ENCODE results near the gene PLPP2. TPM values are rescaled to one million over a fixed set of nuclear protein-coding genes. Genes with fewer than 3 reads are reported as not detected.

PLPP2 gene
- 1 to 10 TPM in 4 of 9 donors, under 1 TPM in 5; 0.09 to 4.1 (median 1.00) TPM for total RNA-seq
- under 1 TPM; 0.54 to 0.99 TPM for polyA plus RNA-seq
- long read RNA-seq, donor 1: 0 reads
- long read RNA-seq, donor 2, partial matches to known transcripts: 0 of 4 reads
- long read RNA-seq, donor 2, other reads (novel, unspliced or antisense): 0 of 4 reads
- long read RNA-seq, donor 3: 0 reads

DNA sequence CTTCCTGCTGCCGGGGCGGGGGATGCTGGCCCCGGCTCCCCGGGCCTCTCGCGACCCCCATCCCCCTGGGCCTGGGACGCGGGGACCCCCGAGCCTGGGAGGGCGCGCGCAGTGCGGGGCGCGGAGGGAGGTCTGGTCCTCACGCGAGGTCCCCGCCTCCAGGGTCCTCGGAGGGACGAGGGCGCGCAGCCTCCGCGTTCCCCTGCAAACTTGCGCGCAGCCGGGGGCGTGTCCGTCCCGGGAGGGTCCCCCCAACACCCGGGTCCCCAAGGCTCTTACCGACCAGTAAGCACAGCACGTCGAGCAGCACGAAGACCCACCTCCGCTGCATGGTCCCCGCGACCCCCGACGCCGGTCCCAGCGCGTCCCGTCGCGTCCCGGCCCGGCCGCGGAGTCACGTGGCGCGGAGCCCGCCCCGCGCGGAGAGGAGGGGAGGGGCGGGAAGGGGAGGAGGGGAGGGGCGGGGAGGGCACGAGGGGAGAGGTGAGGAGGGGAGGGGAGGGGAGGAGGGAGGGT, at the start of gene PLPP2:
Gene PLPP2 (minus strand): TSS at position 398 of the 516 bp plus-strand sequence. CDS start 67 bp downstream, at position 331.
- 2 to 12% (median 3%) methylated on average over 13 to 53 of the region's 60 CpGs; no CpG with 5 or more reads in 1 of the 4 donors for WGBS, 4 donors
- H3K36me3 ChIP-seq: no peaks in the 10 kb centered on the region
- H3K27ac ChIP-seq: peak within 1 kb of the TSS in 3 of 12 donors; percentile 9 to 33 (median 28)
- H3K4me1 ChIP-seq: peaks cover 0 to 36% (median 26%) of the 10 kb centered on the region in 12 donors
- H3K4me3 ChIP-seq: peak within 1 kb of the TSS; percentile 16 to 51 (median 42)
- DNase-seq (peak in 1 of 5 donors; percentile 46), ATAC-seq (no peak)
- H3K9me3 ChIP-seq: no peaks in the 10 kb centered on the region
- intact Hi-C loops (cut with DNase I): loop anchor here in 1 of 10 donors (10.0 kb wide), 1 partner anchor 194 kb away; no protein-coding TSS in a partner anchor
- TF ChIP-seq POLR2A (IDR thresholded peaks at IDR 0.05): no peak
- TF ChIP-seq, protein P1, sequence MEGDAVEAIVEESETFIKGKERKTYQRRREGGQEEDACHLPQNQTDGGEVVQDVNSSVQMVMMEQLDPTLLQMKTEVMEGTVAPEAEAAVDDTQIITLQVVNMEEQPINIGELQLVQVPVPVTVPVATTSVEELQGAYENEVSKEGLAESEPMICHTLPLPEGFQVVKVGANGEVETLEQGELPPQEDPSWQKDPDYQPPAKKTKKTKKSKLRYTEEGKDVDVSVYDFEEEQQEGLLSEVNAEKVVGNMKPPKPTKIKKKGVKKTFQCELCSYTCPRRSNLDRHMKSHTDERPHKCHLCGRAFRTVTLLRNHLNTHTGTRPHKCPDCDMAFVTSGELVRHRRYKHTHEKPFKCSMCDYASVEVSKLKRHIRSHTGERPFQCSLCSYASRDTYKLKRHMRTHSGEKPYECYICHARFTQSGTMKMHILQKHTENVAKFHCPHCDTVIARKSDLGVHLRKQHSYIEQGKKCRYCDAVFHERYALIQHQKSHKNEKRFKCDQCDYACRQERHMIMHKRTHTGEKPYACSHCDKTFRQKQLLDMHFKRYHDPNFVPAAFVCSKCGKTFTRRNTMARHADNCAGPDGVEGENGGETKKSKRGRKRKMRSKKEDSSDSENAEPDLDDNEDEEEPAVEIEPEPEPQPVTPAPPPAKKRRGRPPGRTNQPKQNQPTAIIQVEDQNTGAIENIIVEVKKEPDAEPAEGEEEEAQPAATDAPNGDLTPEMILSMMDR (IDR thresholded peaks at IDR 0.05): no peak
- H3K27me3 ChIP-seq: peaks cover 23 to 55% (median 43%) of the 10 kb centered on the region in 9 donors

DNA sequence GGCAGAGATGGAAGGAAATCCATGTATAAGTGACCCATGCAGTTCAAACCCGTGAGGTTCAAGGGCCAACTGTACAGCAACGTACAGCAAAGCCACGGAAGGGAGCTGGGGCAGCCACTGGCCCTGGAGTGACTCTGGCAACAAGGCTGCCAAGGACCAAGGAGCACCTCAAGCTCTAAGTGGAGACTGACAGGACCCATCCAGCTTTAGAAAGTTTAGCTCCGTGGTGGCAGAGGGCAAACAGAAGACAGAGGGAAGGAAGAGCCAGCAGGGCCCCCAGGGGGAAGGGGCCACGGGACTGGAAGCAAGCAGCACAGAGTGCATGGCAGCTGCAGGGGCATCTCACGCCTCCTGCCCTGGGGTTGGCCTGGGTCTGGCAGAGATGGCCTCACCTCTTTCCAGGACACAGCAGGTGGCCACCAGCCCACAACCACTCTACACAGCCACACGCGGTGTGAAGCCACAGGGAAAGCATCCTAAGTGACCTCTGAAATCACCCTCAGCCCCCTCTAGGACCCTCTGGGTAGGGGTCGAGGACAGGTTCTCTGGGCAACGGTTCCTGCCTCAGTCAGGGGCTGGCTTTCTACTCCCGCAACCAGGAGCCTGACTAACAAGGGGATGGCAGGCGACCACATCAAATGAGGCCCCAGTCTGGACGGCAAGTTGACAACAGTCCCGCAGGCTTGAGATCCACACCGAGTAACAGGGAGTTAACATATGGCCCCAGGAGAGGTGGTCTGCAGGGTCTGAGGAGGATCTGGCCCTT, 49.6 kb upstream of the PLPP2 start:
- peaks cover 0 to 5% (median 0%) of the 10 kb centered on the region in 9 donors for H3K36me3 ChIP-seq
- intact Hi-C loops (cut with DNase I): no loop called here
- H3K27me3 ChIP-seq: no peaks in the 10 kb centered on the region
- 72 to 85% (median 78%) methylated on average over 15 of the region's 15 CpGs for WGBS, 4 donors
- H3K4me1 ChIP-seq: peaks cover 0 to 51% (median 34%) of the 10 kb centered on the region in 12 donors
- no peak for DNase-seq
- H3K4me3 ChIP-seq: peak overlapping the region in 10 of 12 donors; percentile 8 to 98 (median 74)
- no peak for TF ChIP-seq POLR2A (IDR thresholded peaks at IDR 0.05)
- ATAC-seq: no peak
- H3K27ac ChIP-seq: peak overlapping the region in 10 of 12 donors; percentile 3 to 90 (median 86)
- no peaks in the 10 kb centered on the region for H3K9me3 ChIP-seq

DNA sequence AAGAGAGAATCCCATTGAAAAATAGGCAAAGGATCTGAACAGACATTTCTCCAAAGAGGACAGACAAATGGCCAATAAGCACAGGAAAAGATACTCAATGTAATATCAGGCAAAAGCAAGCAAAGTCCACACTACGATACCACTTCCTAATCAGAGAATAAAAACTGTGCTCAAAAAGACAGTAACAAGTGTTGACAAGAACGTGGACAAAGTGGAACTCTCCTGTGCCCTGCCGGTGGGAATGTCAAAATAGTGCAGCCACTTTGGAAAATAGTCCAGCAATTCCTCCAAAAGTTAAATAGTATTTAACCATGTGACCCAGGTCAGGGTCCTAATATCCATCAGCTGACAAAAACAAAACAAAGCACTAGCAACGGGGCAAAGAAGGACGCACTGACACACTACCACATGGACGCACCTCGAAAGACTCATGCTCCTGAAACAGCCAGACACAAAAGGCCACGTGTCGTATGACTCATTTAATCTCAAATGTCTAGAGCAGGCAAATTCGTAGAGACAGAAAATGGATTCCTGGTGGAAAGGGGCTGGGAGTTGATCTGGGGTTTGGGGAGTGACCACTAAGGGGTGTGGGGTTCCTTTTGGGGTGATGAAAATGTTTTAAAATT, 48.2 kb upstream of the PLPP2 start:
- DNase-seq (no peak), ATAC-seq (no peak)
- H3K9me3 ChIP-seq: no peaks in the 10 kb centered on the region
- TF ChIP-seq, protein P1 (IDR thresholded peaks at IDR 0.05): no peak
- no peak for TF ChIP-seq POLR2A (IDR thresholded peaks at IDR 0.05)
- H3K4me1 ChIP-seq: peaks cover 0 to 46% (median 32%) of the 10 kb centered on the region in 12 donors
- no peak overlapping the region for H3K27ac ChIP-seq
- 91 to 97% (median 93%) methylated on average over 10 of the region's 10 CpGs for WGBS, 4 donors
- H3K36me3 ChIP-seq: peaks cover 0 to 17% (median 7%) of the 10 kb centered on the region in 9 donors
- intact Hi-C loops (cut with DNase I): no loop called here
- no peak overlapping the region for H3K4me3 ChIP-seq
- no peaks in the 10 kb centered on the region for H3K27me3 ChIP-seq

DNA sequence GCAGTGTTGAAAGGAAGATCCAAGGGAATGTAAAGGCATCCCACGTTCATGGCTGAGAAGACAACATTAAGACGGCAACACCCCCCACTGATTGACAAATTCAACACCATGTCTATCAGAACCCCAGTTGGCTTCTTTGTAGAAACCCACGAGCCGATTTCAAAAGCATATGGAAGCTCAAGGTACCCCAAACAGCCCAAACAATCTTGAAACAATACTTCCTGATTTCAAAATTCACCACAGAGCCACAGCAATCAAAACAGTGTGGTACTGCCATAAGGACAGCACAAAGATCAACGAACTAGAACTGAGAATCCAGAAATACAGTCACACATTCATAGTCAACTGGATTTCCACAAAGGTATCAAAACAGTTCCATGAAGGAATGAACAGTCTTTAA, 47.2 kb upstream of the PLPP2 start:
- H3K4me1 ChIP-seq: peaks cover 0 to 41% (median 28%) of the 10 kb centered on the region in 12 donors
- H3K4me3 ChIP-seq: no peak overlapping the region
- 87 to 91% (median 90%) methylated on average over 5 of the region's 5 CpGs for WGBS, 4 donors
- H3K36me3 ChIP-seq: peaks cover 0 to 23% (median 13%) of the 10 kb centered on the region in 9 donors
- ATAC-seq (no peak), DNase-seq (no peak)
- TF ChIP-seq, protein P1 (IDR thresholded peaks at IDR 0.05): no peak
- no peak for TF ChIP-seq POLR2A (IDR thresholded peaks at IDR 0.05)
- H3K27ac ChIP-seq: no peak overlapping the region
- H3K9me3 ChIP-seq: no peaks in the 10 kb centered on the region
- intact Hi-C loops (cut with DNase I): no loop called here
- no peaks in the 10 kb centered on the region for H3K27me3 ChIP-seq

All from heart left ventricle (tissue), 16 donors.